A549 (cell line): ENCODE results near the gene HSPA1A. TPM values are rescaled to one million over a fixed set of nuclear protein-coding genes. Genes with fewer than 3 reads are reported as not detected.

Source experiments
- ATAC-seq, 2 experiments: fragments of 200-7000 bp in 1 of 2; fragments of >200 bp in 1 of 2; cut with Nextera tagmentation in 1 of 2; cut with Tn5 transposase in 1 of 2; 3 replicates each; pipeline versions ENCODE4 v1.8.0 to v1.9.1; 2018 to 2020; ENCODE audit warnings: mild to moderate bottlenecking in 1 of 2, moderate library complexity in 1 of 2
- CTCF ChIA-PET: fragments of 300-600 bp; sonication (Branson Sonifier 250); formaldehyde crosslinking; extraction: SDS; loops from one replicate; lab custom pipeline; 2021; ENCODE audit warnings: antibody characterized with exemption, inconsistent platforms; lab: Yijun Ruan, JAX
- POLR2A ChIA-PET: fragments of 350-600 bp; formaldehyde crosslinking; extraction: SDS; loops from one replicate; lab custom pipeline; 2021; ENCODE audit warnings: antibody characterized with exemption, inconsistent platforms; lab: Yijun Ruan, JAX
- DNase-seq, 2 experiments: peaks; one replicate each; pipeline versions ENCODE4 v3.0.0 to v3.0.0-alpha.2; 2011 to 2016; ENCODE audit warnings: low read depth in 1 of 2, low spot score in 1 of 2
- FAIRE-seq: peaks from 2 replicates; lab custom pipeline; 2011; peaks lifted over from hg19 to GRCh38; lab: Jason Lieb, UNC
- H3K27ac ChIP-seq, 2 experiments: fragments of >200 bp; sonication (Bioruptor Twin); formaldehyde crosslinking; 3 replicates each; pipeline ENCODE4 v1.5.1; 2016 to 2017
- H3K4me1 ChIP-seq: fragments of >200 bp; sonication (Bioruptor Twin); formaldehyde crosslinking; 3 replicates; pipeline ENCODE4 v1.6.1; 2016
- H3K4me2 ChIP-seq: fragments of >200 bp; sonication (Bioruptor Twin); formaldehyde crosslinking; 3 replicates; pipeline ENCODE4 v1.6.1; 2016
- H3K4me3 ChIP-seq: fragments of >200 bp; sonication (Bioruptor Twin); formaldehyde crosslinking; 3 replicates; pipeline ENCODE4 v1.5.1; 2016
- H3K9me3 ChIP-seq: fragments of >200 bp; sonication (Bioruptor Twin); formaldehyde crosslinking; 3 replicates; pipeline ENCODE4 v1.6.1; 2016
- CBX2 ChIP-seq: fragments of 200-600 bp; sonication (generic); IDR thresholded peaks from 2 replicates; pipeline ENCODE4 v1.6.1; 2016; ENCODE audit warnings: low read depth, mild to moderate bottlenecking, borderline replicate concordance
- E2F6 ChIP-seq: IDR thresholded peaks from 2 replicates; pipeline ENCODE4 v1.6.1; 2012; ENCODE audit warnings: low read depth, borderline replicate concordance
- EHF ChIP-seq: fragments of 250-450 bp; sonication (Bioruptor Pico); IDR thresholded peaks from 2 replicates; pipeline ENCODE4 v1.5.0; 2020; ENCODE audit warnings: mild to moderate bottlenecking
- EHMT2 ChIP-seq: fragments of 200-600 bp; sonication (generic); IDR thresholded peaks from 2 replicates; pipeline ENCODE4 v1.6.1; 2016; ENCODE audit warnings: antibody characterized with exemption, low read depth, mild to moderate bottlenecking, moderate library complexity
- ESRRA ChIP-seq: fragments of 150-350 bp; IDR thresholded peaks from 2 replicates; pipeline ENCODE4 v1.6.1; 2014; ENCODE audit warnings: mild to moderate bottlenecking, low read length, borderline replicate concordance
- HDAC2 ChIP-seq: fragments of 200-600 bp; sonication (generic); IDR thresholded peaks from 2 replicates; pipeline ENCODE4 v1.6.1; 2016
- JUN ChIP-seq, 2 experiments: fragments of >200 bp; sonication (Bioruptor Twin); formaldehyde crosslinking; IDR thresholded peaks; 2 replicates in 1 of 2; 3 replicates in 1 of 2; pipeline ENCODE4 v1.6.1; 2016 to 2017
- JUNB ChIP-seq: fragments of >200 bp; sonication (Bioruptor Twin); formaldehyde crosslinking; IDR thresholded peaks from 2 replicates; pipeline ENCODE4 v1.6.1; 2016
- MAZ ChIP-seq: fragments of 150-350 bp; IDR thresholded peaks from 2 replicates; pipeline ENCODE4 v1.6.1; 2014; ENCODE audit warnings: antibody characterized with exemption, low read depth, low read length, borderline replicate concordance
- MYC ChIP-seq: IDR thresholded peaks from 2 replicates; pipeline ENCODE4 v1.6.1; 2012; ENCODE audit warnings: mild to moderate bottlenecking, inconsistent platforms, low read length, improper control_type of control experiment, borderline replicate concordance
- NPAS2 ChIP-seq: fragments of 250-450 bp; sonication (Bioruptor Pico); IDR thresholded peaks from 2 replicates; pipeline ENCODE4 v1.8.0; 2022; ENCODE audit warnings: mild to moderate bottlenecking, moderate library complexity, borderline replicate concordance
- NR3C1 ChIP-seq: fragments of >200 bp; sonication (Bioruptor Twin); formaldehyde crosslinking; IDR thresholded peaks from 3 replicates; pipeline ENCODE4 v1.6.1; 2017
- PBX3 ChIP-seq: IDR thresholded peaks from 2 replicates; pipeline ENCODE4 v1.6.1; 2012
- POLR2AphosphoS2 ChIP-seq: conservative IDR thresholded peaks from 2 replicates; pipeline ENCODE4 v1.6.1; 2012; ENCODE audit warnings: low read length, improper control_type of control experiment, inconsistent platforms
- RAD21 ChIP-seq, 2 experiments: fragments of >200 bp in 1 of 2; sonication (Bioruptor Twin) in 1 of 2; formaldehyde crosslinking in 1 of 2; IDR thresholded peaks in 1 of 2; conservative IDR thresholded peaks in 1 of 2; 2 replicates in 1 of 2; 3 replicates in 1 of 2; pipeline ENCODE4 v1.6.1; 2012 to 2018; ENCODE audit warnings: inconsistent platforms in 1 of 2
- RCOR1 ChIP-seq: fragments of 150-350 bp; IDR thresholded peaks from 2 replicates; pipeline ENCODE4 v1.6.1; 2014; ENCODE audit warnings: antibody characterized with exemption, low read length, low read depth
- REST ChIP-seq: fragments of 200-600 bp; sonication (generic); IDR thresholded peaks from 2 replicates; pipeline ENCODE4 v1.6.1; 2016; ENCODE audit warnings: antibody characterized with exemption, mild to moderate bottlenecking, moderate library complexity
- RNF2 ChIP-seq: fragments of 200-600 bp; sonication (generic); IDR thresholded peaks from 2 replicates; pipeline ENCODE4 v1.6.1; 2016; ENCODE audit warnings: low read depth, mild to moderate bottlenecking, antibody characterized with exemption, moderate library complexity, borderline replicate concordance
- TFCP2L1 ChIP-seq: fragments of 250-450 bp; sonication (Bioruptor Pico); IDR thresholded peaks from 2 replicates; pipeline ENCODE4 v1.5.0; 2021; ENCODE audit warnings: mild to moderate bottlenecking
- ZFP36 ChIP-seq: fragments of 450-650 bp; IDR thresholded peaks from 2 replicates; pipeline ENCODE4 v1.6.1; 2014; ENCODE audit warnings: borderline replicate concordance; ENCODE audit not compliant: partially characterized antibody
- WGBS: methylation state at CpG from one replicate; pipeline ENCODE4 v1.1.6; 2017; ENCODE audit errors: missing lambda C conversion rate; 5-methylcytosine and 5-hydroxymethylcytosine counted together
- polyA plus RNA-seq, 4 experiments: library from polyadenylated mRNA; depleted of rRNA in 3 of 4; stranded (reverse); fragments of >200 nt; fragmentation: RNase III in 1 of 4; extraction: RNeasy Plus Mini Kit Qiagen cat#74134 plus additional on column Dnase treatment in 1 of 4; gene quantifications; 2 replicates in 3 of 4; 3 replicates in 1 of 4; pipeline ENCODE4 v1.2.3, GENCODE V29; 2011 to 2017

HSPA1A gene
- polyA plus RNA-seq, 2 of the 4 experiments (the other 2 are of a cell fraction), result 122 to 204 TPM

GRCh38 chr6:31778193-31778592 is 37.1 kb upstream of the HSPA1A start:
- no peaks in the 10 kb centered on the region for H3K9me3 ChIP-seq
- 93% methylated on average over 5 of the region's 5 CpGs for WGBS
- H3K4me3 ChIP-seq, result no peak overlapping the region
- H3K4me1 ChIP-seq, result peaks cover 32% of the 10 kb centered on the region
- no peak for FAIRE-seq
- ChIA-PET POLR2A (interaction anchor here (0.9 to 1.0 kb wide), 2 partner anchors 42 to 49 kb away, joined by 3 to 4 read pairs; partner anchors contain the start of genes CLIC1 and HSPA1B), CTCF (interaction anchor here (0.7 to 1.7 kb wide), 7 partner anchors 9 to 97 kb away, joined by 3 to 5 read pairs (median 4); partner anchors contain the start of genes LY6G5C and VARS1)
- no peak for ATAC-seq
- no peak for DNase-seq
- TF ChIP-seq EHMT2 (no peak), PBX3 (no peak), NR3C1 (no peak), REST (no peak), NPAS2 (no peak), HDAC2 (no peak), ZFP36 (no peak), MAZ (no peak), TFCP2L1 (CRISPR knock-in tag) (no peak), RCOR1 (no peak), JUN (IDR thresholded peaks at IDR 0.05) (no peak), E2F6 (no peak)
- H3K4me2 ChIP-seq, result no peak overlapping the region
- H3K27ac ChIP-seq, result peak overlapping the region; percentile 70 to 86; a peak in 4 of 6 replicates

DNA sequence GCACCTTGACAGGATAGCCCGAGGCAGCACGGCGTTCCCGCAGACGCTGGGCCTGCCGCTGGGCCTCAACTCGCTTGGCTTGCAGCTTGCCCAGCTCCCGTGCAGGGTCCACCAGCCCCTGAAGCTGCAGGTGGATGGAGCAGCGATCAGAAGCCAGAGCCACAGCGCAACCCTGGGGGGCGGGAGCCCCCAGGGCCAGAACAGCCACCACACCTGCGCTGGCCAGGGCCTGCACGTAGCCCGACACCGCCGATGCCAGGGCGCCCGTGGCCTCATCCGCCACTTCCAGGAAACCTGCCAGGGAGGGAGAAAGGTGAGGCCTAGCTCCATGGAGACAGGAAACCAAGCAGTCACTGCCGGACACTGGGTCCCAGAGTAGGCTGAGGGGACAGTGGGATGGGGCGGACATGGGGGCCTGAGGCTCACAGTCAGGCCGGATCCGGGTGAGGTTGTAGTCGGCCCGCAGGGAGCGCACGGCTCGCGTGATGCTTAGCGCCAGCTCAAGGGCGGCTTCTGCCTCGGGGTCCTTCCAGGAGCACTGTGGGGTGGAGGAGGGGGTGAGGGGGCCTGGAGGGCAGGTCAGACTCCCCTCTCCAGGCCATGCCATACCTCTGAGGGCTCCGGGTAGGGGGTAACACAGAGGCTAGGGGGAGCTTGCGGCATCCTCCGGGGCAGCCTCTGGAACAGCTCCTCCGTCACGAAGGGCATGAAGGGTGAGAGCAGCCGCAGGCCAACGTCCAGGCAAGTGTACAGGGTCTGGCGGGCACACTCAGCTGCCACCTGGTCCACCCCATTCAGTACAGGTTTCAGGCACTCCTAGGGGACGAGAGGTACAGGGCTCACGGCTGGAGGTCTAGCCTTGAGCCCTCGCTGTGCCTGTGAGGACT is 36.1 kb upstream of the HSPA1A start:
- ChIA-PET POLR2A (interaction anchor here (0.5 to 1.0 kb wide), 2 partner anchors 48 to 120 kb away, joined by 4 to 6 read pairs; partner anchors contain the start of gene HSPA1B), CTCF (interaction anchor here (0.5 to 3.6 kb wide), 9 partner anchors 9 to 117 kb away, joined by 3 to 17 read pairs (median 4); partner anchors contain the start of genes LY6G5C and VARS1)
- Histone ChIP-seq H3K4me1 (peaks cover 32% of the 10 kb centered on the region), H3K9me3 (no peaks in the 10 kb centered on the region), H3K27ac (no peak overlapping the region), H3K4me2 (no peak overlapping the region), H3K4me3 (no peak overlapping the region)
- 91% methylated on average over 15 of the region's 43 CpGs for WGBS
- FAIRE-seq, result no peak
- no peak for TF ChIP-seq CBX2
- no peak for TF ChIP-seq JUNB
- no peak for TF ChIP-seq EHMT2
- no peak for TF ChIP-seq ESRRA
- no peak for TF ChIP-seq MAZ
- TF ChIP-seq EHF (CRISPR knock-in tag), result no peak
- no peak for TF ChIP-seq MYC
- TF ChIP-seq RAD21 (conservative IDR thresholded peaks at IDR 0.05 in 1 of 2, IDR thresholded peaks at IDR 0.05 in 1 of 2), result no peak
- no peak for TF ChIP-seq POLR2AphosphoS2
- no peak for TF ChIP-seq JUN (IDR thresholded peaks at IDR 0.05)
- no peak for TF ChIP-seq RNF2
- no peak for DNase-seq
- ATAC-seq, result no peak
